Progenitor cell of endocrine pancreas (in vitro differentiated cells): ENCODE results near the gene MUC12. TPM values are rescaled to one million over a fixed set of nuclear protein-coding genes. Genes with fewer than 3 reads are reported as not detected.

Source experiments
- DNase-seq: peaks from one replicate; pipeline ENCODE4 v3.0.0; 2021; ENCODE audit warnings: low spot score; ENCODE audit not compliant: unreplicated experiment
- H3K27ac Mint-ChIP-seq: 2 replicates; pipeline ENCODE4 v1.8.0; 2021; ENCODE audit warnings: mild to moderate bottlenecking, moderate library complexity, mixed read lengths
- H3K27me3 Mint-ChIP-seq: 2 replicates; pipeline ENCODE4 v1.8.0; 2021; ENCODE audit warnings: mixed read lengths
- H3K36me3 Mint-ChIP-seq: 2 replicates; pipeline ENCODE4 v1.8.0; 2022; ENCODE audit warnings: mixed read lengths; ENCODE audit not compliant: insufficient read depth
- H3K4me1 Mint-ChIP-seq: 2 replicates; pipeline ENCODE4 v1.8.0; 2021; ENCODE audit warnings: low read depth, mixed read lengths
- H3K4me3 Mint-ChIP-seq: 2 replicates; pipeline ENCODE4 v1.8.0; 2021; ENCODE audit warnings: low read depth, mild to moderate bottlenecking, moderate library complexity, mixed read lengths
- H3K9me3 Mint-ChIP-seq: 2 replicates; pipeline ENCODE4 v1.8.0; 2021; ENCODE audit warnings: low read depth, mixed read lengths
- total RNA-seq: library from RNA; stranded (reverse); gene quantifications from 2 replicates; pipeline ENCODE4 v1.2.1, GENCODE V29; 2021
- TF ChIP-seq, protein P1 (sequence below): fragments of 200-600 bp; sonication (generic); IDR thresholded peaks from one replicate; pipeline ENCODE4 v1.5.0; 2021; ENCODE audit warnings: antibody characterized with exemption, mild to moderate bottlenecking; ENCODE audit not compliant: unreplicated experiment

Gene MUC12
- total RNA-seq, 1 donor from 2014 or later: 0.31 TPM

DNA sequence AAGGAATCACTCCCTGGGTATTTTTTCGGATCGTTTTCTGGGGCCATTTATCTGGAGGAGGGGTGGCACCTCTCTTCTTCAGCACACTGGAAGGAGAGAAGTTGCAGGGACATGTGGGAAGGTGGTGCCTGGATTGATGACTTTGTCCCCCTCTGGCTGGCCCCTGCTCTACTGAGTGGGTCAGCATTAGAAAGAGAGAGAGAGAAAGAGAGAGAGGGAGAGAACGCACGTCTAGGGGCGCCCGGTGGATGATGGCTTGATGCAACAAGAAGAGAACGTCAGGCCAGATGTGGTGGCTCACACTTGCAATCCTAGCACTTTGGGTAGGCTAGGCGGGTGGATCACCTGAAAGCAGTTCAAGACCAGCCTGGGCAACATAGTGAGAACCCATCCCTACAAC is 5.5 kb upstream of the MUC12 start:
- Mint-ChIP-seq H3K9me3 (no peaks in the 10 kb centered on the region), H3K36me3 (no peaks in the 10 kb centered on the region), H3K27ac (no peak overlapping the region), H3K4me3 (no peak overlapping the region), H3K4me1 (peaks cover 7% of the 10 kb centered on the region), H3K27me3 (peaks cover 60% of the 10 kb centered on the region)
- no peak for DNase-seq
- TF ChIP-seq, protein P1, sequence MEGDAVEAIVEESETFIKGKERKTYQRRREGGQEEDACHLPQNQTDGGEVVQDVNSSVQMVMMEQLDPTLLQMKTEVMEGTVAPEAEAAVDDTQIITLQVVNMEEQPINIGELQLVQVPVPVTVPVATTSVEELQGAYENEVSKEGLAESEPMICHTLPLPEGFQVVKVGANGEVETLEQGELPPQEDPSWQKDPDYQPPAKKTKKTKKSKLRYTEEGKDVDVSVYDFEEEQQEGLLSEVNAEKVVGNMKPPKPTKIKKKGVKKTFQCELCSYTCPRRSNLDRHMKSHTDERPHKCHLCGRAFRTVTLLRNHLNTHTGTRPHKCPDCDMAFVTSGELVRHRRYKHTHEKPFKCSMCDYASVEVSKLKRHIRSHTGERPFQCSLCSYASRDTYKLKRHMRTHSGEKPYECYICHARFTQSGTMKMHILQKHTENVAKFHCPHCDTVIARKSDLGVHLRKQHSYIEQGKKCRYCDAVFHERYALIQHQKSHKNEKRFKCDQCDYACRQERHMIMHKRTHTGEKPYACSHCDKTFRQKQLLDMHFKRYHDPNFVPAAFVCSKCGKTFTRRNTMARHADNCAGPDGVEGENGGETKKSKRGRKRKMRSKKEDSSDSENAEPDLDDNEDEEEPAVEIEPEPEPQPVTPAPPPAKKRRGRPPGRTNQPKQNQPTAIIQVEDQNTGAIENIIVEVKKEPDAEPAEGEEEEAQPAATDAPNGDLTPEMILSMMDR: no peak

DNA sequence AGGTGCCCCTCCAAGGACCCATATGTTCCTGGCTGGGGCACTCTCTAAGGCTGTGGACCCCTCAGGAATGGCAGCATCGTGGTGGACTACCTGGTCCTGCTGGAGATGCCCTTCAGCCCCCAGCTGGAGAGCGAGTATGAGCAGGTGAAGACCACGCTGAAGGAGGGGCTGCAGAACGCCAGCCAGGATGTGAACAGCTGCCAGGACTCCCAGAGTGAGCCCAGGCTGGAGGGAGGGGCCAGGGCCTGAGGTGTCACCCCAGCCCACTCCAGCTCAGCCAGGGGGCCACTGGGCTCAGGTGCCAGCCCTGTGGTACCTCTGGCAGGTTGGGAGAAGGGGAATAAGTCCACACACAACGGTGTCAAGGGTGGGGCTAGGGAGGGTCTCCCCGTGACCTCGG is 4.7 kb upstream of the MUC12 start:
- no peaks in the 10 kb centered on the region for H3K9me3 Mint-ChIP-seq
- no peak overlapping the region for H3K4me3 Mint-ChIP-seq
- H3K27ac Mint-ChIP-seq: no peak overlapping the region
- DNase-seq: no peak
- no peaks in the 10 kb centered on the region for H3K36me3 Mint-ChIP-seq
- TF ChIP-seq, protein P1: no peak
- H3K4me1 Mint-ChIP-seq: peaks cover 7% of the 10 kb centered on the region
- H3K27me3 Mint-ChIP-seq: peaks cover 68% of the 10 kb centered on the region

DNA sequence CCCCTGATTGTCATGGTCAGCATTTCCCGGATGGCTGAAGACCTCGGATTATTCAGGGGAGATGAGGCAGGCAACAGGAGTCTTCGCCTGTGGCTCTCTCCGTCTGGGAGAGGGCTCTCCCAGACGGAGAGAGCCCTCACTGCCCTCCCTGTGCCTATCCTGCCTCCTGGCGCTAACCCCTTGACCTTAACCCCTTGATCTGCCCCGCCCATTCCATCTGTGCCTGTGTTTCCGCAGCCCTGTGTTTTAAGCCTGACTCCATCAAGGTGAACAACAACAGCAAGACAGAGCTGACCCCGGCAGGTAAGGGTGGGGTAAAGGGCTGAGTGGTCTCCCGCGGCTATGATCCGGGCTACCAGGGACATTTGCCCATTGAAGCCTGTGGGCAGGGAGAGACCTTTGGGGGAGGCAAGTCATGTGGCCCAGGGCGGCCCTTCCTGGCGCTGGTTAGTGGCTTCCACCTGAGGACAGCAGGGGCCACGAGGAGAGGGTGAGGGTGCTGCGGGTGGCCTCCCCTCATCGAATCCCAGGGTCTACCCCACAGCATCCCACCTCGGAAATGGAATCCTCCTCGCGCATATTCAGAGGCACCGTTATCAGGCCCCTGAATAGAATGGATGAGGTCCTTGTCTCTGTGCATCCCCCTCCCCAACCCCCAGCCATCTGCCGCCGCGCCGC is 4.2 kb upstream of the MUC12 start:
- H3K4me1 Mint-ChIP-seq: peaks cover 7% of the 10 kb centered on the region
- TF ChIP-seq, protein P1: no peak
- peaks cover 73% of the 10 kb centered on the region for H3K27me3 Mint-ChIP-seq

DNA sequence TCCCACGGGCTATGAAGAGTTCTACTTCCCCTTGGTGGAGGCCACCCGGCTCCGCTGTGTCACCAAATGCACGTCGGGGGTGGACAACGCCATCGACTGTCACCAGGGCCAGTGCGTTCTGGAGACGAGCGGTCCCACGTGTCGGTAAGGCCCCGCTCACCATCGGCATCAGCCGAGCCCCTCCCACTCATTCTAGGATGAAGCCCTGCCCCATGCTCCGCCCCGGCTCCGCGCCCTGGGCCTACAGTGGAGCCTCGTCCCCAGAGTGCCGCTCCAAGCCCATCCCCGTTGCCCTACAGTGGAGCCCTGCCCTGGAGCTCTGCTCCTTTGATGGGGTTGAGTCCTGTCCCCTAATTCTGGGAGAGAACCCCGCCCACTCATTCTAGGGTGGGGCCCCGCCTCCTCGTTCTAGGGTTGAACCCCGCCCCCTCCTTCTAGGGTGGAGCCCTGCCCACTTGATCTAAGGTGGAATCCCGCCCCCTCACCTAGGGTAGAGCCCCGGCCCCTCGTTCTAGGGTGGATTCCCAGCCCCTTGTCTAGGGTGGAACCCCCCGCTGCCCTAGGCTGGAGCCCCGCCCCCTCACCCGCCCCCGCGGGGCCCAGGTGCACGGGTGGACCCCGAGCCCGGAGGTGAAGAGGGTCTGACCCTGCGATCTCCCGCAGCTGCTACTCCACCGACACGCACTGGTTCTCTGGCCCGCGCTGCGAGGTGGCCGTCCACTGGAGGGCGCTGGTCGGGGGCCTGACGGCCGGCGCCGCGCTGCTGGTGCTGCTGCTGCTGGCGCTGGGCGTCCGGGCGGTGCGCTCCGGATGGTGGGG is 3.4 kb upstream of the MUC12 start:
- TF ChIP-seq, protein P1: peak; percentile 99
- H3K4me3 Mint-ChIP-seq: peak overlapping the region; percentile 61
- H3K9me3 Mint-ChIP-seq: no peaks in the 10 kb centered on the region
- H3K36me3 Mint-ChIP-seq: no peaks in the 10 kb centered on the region
- peaks cover 76% of the 10 kb centered on the region for H3K27me3 Mint-ChIP-seq
- peak; percentile 97 for DNase-seq
- no peak overlapping the region for H3K27ac Mint-ChIP-seq
- peaks cover 7% of the 10 kb centered on the region for H3K4me1 Mint-ChIP-seq

More for the DNA sequence above, 4.2 kb upstream of the MUC12 start:
- peak overlapping the region; percentile 61 for H3K4me3 Mint-ChIP-seq
- H3K27ac Mint-ChIP-seq: no peak overlapping the region
- no peaks in the 10 kb centered on the region for H3K9me3 Mint-ChIP-seq
- no peaks in the 10 kb centered on the region for H3K36me3 Mint-ChIP-seq
- DNase-seq: no peak

DNA sequence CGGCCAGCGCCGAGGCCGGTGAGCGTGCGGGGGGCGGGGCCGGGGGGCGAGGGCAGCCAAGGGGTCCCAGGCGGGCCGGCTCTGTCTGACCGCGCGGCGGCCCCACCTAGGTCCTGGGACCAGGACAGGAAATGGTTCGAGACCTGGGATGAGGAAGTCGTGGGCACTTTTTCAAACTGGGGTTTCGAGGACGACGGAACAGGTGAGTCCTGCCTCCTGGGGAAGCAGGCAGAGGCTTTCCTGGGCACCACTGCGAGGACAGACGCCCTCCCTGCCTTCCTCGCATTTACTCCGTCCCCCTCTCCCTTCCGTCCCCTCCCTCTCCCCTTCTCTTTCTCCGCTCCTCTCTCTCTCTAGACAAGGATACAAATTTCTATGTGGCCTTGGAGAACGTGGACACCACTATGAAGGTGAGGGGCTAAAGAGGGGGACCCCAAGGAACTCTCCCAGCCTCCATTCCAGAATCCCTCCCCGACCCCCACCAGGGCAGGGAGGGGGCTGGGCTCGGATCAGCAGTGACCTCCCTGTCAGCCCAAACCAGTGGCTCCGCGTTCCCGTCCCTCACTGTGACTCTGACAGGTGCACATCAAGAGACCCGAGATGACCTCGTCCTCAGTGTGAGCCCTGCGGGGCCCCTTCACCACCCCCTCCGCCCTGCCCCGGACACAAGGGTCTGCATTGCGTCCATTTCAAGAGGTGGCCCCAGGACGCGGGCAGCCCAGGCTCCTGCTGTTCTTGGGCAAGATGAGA is 2.6 kb upstream of the MUC12 start:
- TF ChIP-seq, protein P1: peak; percentile 6
- no peak for DNase-seq
- peaks cover 83% of the 10 kb centered on the region for H3K27me3 Mint-ChIP-seq
- peaks cover 7% of the 10 kb centered on the region for H3K4me1 Mint-ChIP-seq
- peak overlapping the region; percentile 60 for H3K4me3 Mint-ChIP-seq
- no peaks in the 10 kb centered on the region for H3K36me3 Mint-ChIP-seq
- H3K9me3 Mint-ChIP-seq: no peaks in the 10 kb centered on the region
- no peak overlapping the region for H3K27ac Mint-ChIP-seq
